Measurements from ENCODE around the gene DEXI.
"Not testable (repeated sequence)": the region's sequence is repeated elsewhere in the genome, so short reads cannot be mapped to it uniquely, and the experiment has no call there.

DEXI gene

DNA sequence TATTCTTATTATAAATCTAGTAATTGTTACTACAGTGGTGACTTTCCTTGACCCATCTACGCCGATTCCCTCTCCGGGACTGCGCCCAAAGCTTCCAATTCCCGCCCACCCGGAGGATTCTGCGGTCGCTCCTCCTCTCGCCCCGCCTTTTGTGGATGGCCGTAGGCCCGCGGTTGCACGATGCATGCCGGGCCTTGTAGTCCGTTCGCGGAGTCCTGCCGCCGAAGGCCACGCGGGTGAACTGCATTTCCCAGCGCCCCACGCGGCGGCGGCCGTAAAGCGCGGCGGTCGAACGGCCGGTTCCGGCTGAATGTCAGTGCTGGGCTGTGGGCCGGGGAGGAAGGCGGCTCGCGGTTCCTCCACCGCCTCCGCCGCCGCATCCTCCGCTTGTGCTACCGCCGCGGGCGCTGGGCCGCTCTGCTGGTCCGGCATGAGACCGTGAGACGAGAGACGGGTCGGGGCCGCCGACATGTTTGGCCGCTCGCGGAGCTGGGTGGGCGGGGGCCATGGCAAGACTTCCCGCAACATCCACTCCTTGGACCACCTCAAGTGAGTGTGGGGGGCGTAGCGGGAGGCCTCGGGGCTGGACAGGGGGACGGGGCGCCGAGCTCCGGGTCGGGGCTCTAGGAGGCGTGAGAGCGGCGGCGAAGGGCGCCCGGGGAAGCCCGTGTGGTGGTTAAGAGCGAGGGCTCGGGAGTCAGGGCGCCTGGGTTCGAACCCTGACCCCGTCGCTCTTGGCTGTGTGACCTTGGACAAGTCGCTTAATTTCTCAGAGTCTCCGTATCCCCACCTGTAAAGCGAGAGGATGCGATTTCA lies 2.2 kb upstream of the DEXI start, which contains the start of gene CLEC16A:
Gene CLEC16A (plus strand): TSS at position 316 of the 816 bp plus-strand sequence. CDS start 154 bp downstream, at position 470.
- Histone ChIP-seq H3K27me3 (ENCODE audit: control insufficient read depth in 2 of 2, insufficient read depth in 2 of 2, low read length in 2 of 2) (no peaks in the 10 kb centered on the region), H3K36me3 (ENCODE audit: control insufficient read depth in 2 of 2, insufficient read depth in 2 of 2, low read length in 2 of 2) (no peaks in the 10 kb centered on the region), H3K9me3 (ENCODE audit: control insufficient read depth in 2 of 2, low read length in 2 of 2) (no peaks in the 10 kb centered on the region), H3K4me3 (ENCODE audit: low read length in 2 of 2) (peak within 1 kb of the TSS; percentile 86 to 88), H3K9ac (ENCODE audit: low read depth in 1 of 2, low read length in 2 of 2) (peak within 1 kb of the TSS; percentile 76 to 84), H3K4me1 (ENCODE audit: control insufficient read depth in 2 of 2, insufficient read depth in 2 of 2, low read length in 2 of 2) (peaks cover 34 to 39% of the 10 kb centered on the region in 2 donors), H3K27ac (ENCODE audit: low read depth in 2 of 2, low read length in 2 of 2) (peak within 1 kb of the TSS; percentile 67 to 74)

DNA sequence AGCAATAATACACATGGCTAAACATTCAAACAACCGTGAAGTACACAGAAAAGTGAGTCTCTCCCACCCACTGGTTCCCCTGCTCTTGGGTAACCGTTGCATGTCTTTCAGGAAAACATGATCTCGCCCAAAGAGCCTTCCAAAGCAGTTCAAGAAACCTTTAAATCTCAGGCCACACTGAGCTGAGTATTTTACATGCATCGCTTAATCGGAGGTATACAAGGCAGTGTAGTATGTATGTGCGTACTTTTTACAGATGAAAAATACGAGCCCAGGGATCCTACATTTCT lies 741 bp upstream of the DEXI start:
- no peaks in the 10 kb centered on the region for H3K27me3 ChIP-seq (ENCODE audit: control insufficient read depth in 2 of 2, insufficient read depth in 2 of 2, low read length in 2 of 2)
- no peaks in the 10 kb centered on the region for H3K9me3 ChIP-seq (ENCODE audit: control insufficient read depth in 2 of 2, low read length in 2 of 2)
- no peaks in the 10 kb centered on the region for H3K36me3 ChIP-seq (ENCODE audit: control insufficient read depth in 2 of 2, insufficient read depth in 2 of 2, low read length in 2 of 2)
- H3K9ac ChIP-seq (ENCODE audit: low read depth in 1 of 2, low read length in 2 of 2): no peak overlapping the region
- H3K27ac ChIP-seq (ENCODE audit: low read depth in 2 of 2, low read length in 2 of 2): no peak overlapping the region
- peak overlapping the region; percentile 71 to 80 for H3K4me3 ChIP-seq (ENCODE audit: low read length in 2 of 2)
- peaks cover 49% of the 10 kb centered on the region in 2 donors for H3K4me1 ChIP-seq (ENCODE audit: control insufficient read depth in 2 of 2, insufficient read depth in 2 of 2, low read length in 2 of 2)

DNA sequence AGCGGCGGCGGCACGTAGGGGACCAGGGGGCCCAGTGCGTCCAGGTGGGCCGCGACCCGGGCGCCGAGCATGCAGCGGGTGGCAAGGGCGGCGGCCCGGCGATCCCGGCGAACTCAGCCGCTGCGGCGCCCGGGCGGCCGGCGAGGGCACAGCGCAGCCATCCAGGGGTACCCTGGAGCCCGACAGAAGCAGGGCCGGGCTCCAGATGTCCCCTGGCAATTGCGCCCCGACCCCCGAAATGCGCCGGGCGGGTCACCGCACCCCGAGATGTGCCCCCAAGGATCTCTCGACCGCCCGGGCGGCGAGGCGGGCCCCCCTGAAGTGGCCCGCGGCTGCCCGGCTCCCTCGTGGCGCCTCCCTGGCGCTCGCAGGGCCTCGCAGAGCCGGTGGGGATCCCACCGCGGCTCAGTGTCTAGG lies 325 bp downstream of the DEXI start:
- not testable (repeated sequence) for H3K27me3 ChIP-seq (ENCODE audit: control insufficient read depth in 2 of 2, insufficient read depth in 2 of 2, low read length in 2 of 2); H3K36me3 ChIP-seq (ENCODE audit: control insufficient read depth in 2 of 2, insufficient read depth in 2 of 2, low read length in 2 of 2); H3K9me3 ChIP-seq (ENCODE audit: control insufficient read depth in 2 of 2, low read length in 2 of 2); H3K27ac ChIP-seq (ENCODE audit: low read depth in 2 of 2, low read length in 2 of 2)
- H3K9ac ChIP-seq (ENCODE audit: low read depth in 1 of 2, low read length in 2 of 2): peak overlapping the region in 1 of 2 donors; percentile 69
- peak overlapping the region; percentile 71 to 83 for H3K4me3 ChIP-seq (ENCODE audit: low read length in 2 of 2)
- peaks cover 59% of the 10 kb centered on the region in 2 donors for H3K4me1 ChIP-seq (ENCODE audit: control insufficient read depth in 2 of 2, insufficient read depth in 2 of 2, low read length in 2 of 2)

- H3K27me3 ChIP-seq (ENCODE audit: control insufficient read depth in 2 of 2, insufficient read depth in 2 of 2, low read length in 2 of 2): no peaks in the 10 kb centered on the region
- peaks cover 61 to 64% of the 10 kb centered on the region in 2 donors for H3K4me1 ChIP-seq (ENCODE audit: control insufficient read depth in 2 of 2, insufficient read depth in 2 of 2, low read length in 2 of 2)
- H3K9ac ChIP-seq (ENCODE audit: low read depth in 1 of 2, low read length in 2 of 2): peak overlapping the region; percentile 66 to 69
- peak overlapping the region; percentile 71 to 83 for H3K4me3 ChIP-seq (ENCODE audit: low read length in 2 of 2)
- no peak overlapping the region for H3K27ac ChIP-seq (ENCODE audit: low read depth in 2 of 2, low read length in 2 of 2)
- H3K9me3 ChIP-seq (ENCODE audit: control insufficient read depth in 2 of 2, low read length in 2 of 2): no peaks in the 10 kb centered on the region
- H3K36me3 ChIP-seq (ENCODE audit: control insufficient read depth in 2 of 2, insufficient read depth in 2 of 2, low read length in 2 of 2): no peaks in the 10 kb centered on the region
Measured at GRCh38 chr16:10941127-10941933, 938 bp downstream of the DEXI start.

GRCh38 chr16:10940501-10941079 lies 1.7 kb downstream of the DEXI start:
- peak overlapping the region in 1 of 2 donors; percentile 10 for H3K27ac ChIP-seq (ENCODE audit: low read depth in 2 of 2, low read length in 2 of 2)
- H3K27me3 ChIP-seq (ENCODE audit: control insufficient read depth in 2 of 2, insufficient read depth in 2 of 2, low read length in 2 of 2): no peaks in the 10 kb centered on the region
- H3K4me1 ChIP-seq (ENCODE audit: control insufficient read depth in 2 of 2, insufficient read depth in 2 of 2, low read length in 2 of 2): peaks cover 63% of the 10 kb centered on the region in 2 donors
- H3K36me3 ChIP-seq (ENCODE audit: control insufficient read depth in 2 of 2, insufficient read depth in 2 of 2, low read length in 2 of 2): no peaks in the 10 kb centered on the region
- H3K4me3 ChIP-seq (ENCODE audit: low read length in 2 of 2): peak overlapping the region; percentile 71 to 83
- H3K9me3 ChIP-seq (ENCODE audit: control insufficient read depth in 2 of 2, low read length in 2 of 2): no peaks in the 10 kb centered on the region
- peak overlapping the region; percentile 66 to 69 for H3K9ac ChIP-seq (ENCODE audit: low read depth in 1 of 2, low read length in 2 of 2)

- H3K9ac ChIP-seq (ENCODE audit: low read depth in 1 of 2, low read length in 2 of 2): peak overlapping the region; percentile 14 to 69
- no peaks in the 10 kb centered on the region for H3K36me3 ChIP-seq (ENCODE audit: control insufficient read depth in 2 of 2, insufficient read depth in 2 of 2, low read length in 2 of 2)
- no peaks in the 10 kb centered on the region for H3K27me3 ChIP-seq (ENCODE audit: control insufficient read depth in 2 of 2, insufficient read depth in 2 of 2, low read length in 2 of 2)
- H3K4me1 ChIP-seq (ENCODE audit: control insufficient read depth in 2 of 2, insufficient read depth in 2 of 2, low read length in 2 of 2): peaks cover 56 to 59% of the 10 kb centered on the region in 2 donors
- no peaks in the 10 kb centered on the region for H3K9me3 ChIP-seq (ENCODE audit: control insufficient read depth in 2 of 2, low read length in 2 of 2)
- H3K27ac ChIP-seq (ENCODE audit: low read depth in 2 of 2, low read length in 2 of 2): no peak overlapping the region
- peak overlapping the region; percentile 3 to 83 for H3K4me3 ChIP-seq (ENCODE audit: low read length in 2 of 2)
Measured at GRCh38 chr16:10939649-10940234, 2.5 kb downstream of the DEXI start.

DNA sequence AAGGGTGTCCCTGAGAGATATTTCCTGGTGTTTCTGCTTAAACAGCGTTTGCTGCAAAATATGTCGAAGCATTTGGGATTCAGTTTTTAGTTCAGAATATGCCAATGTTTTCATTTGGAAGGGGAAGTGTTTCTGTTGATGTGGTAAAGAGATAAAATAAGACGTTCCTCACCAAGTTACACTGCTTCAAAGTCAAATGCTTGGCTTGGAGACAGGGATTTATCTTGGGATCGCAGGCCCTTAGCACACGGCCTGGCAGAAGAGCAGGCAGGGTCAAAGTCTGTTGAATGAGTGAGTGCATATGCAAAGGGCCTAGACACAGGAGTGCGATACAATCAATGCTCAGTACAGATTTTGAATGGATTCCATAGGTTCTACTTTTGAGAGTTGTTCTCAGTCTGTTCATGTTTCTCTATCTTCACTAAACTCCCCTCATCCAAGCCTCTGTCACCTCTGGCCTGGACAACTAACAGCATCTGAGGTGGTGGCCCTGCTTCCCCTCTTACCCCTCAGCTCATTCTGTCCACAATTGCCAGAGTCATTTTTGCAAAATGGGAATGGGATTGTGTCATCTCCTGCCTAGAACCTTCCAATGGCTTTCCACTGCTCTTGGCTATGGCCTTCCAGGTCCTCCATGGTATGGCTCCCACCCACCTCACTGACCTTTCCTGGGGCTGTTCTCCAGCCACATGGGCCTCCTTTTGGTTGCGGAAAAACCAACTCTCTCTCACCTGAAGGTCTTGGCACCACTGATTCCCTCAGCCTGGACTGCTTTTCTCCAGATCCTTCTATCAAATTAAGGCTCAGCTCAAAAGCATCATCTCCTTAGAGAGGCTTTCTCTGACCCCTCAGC lies 3.2 kb downstream of the DEXI start:
- Histone ChIP-seq H3K9ac (ENCODE audit: low read depth in 1 of 2, low read length in 2 of 2) (peak overlapping the region in 1 of 2 donors; percentile 19), H3K36me3 (ENCODE audit: control insufficient read depth in 2 of 2, insufficient read depth in 2 of 2, low read length in 2 of 2) (no peaks in the 10 kb centered on the region), H3K27me3 (ENCODE audit: control insufficient read depth in 2 of 2, insufficient read depth in 2 of 2, low read length in 2 of 2) (no peaks in the 10 kb centered on the region), H3K4me1 (ENCODE audit: control insufficient read depth in 2 of 2, insufficient read depth in 2 of 2, low read length in 2 of 2) (peaks cover 60 to 65% of the 10 kb centered on the region in 2 donors), H3K27ac (ENCODE audit: low read depth in 2 of 2, low read length in 2 of 2) (peak overlapping the region; percentile 2 to 41), H3K4me3 (ENCODE audit: low read length in 2 of 2) (peak overlapping the region; percentile 3 to 83), H3K9me3 (ENCODE audit: control insufficient read depth in 2 of 2, low read length in 2 of 2) (no peaks in the 10 kb centered on the region)

DNA sequence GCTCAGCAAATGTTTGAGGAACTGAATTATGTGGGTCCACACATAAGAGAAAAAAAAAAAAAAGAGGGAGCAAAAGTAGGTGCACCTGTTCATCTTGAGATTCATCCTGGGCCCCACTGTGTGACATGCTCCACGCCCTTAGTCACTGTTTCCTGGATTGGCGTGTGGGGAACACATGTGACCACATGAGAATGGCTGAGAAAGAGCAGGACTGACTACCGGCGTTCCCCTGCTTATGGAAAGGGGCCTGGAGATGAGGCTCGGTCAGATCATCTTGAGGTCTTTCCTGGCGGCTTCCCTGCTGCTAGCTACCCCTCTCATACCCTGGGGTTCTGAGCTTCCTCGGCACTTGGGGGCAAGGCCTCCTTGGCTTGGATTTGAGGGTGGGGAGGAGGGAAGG lies 3.9 kb downstream of the DEXI start:
- H3K9ac ChIP-seq (ENCODE audit: low read depth in 1 of 2, low read length in 2 of 2): peak overlapping the region; percentile 10 to 39

More for the DNA sequence above, 3.9 kb downstream of the DEXI start:
- Histone ChIP-seq H3K9me3 (ENCODE audit: control insufficient read depth in 2 of 2, low read length in 2 of 2) (no peaks in the 10 kb centered on the region), H3K36me3 (ENCODE audit: control insufficient read depth in 2 of 2, insufficient read depth in 2 of 2, low read length in 2 of 2) (peaks cover 2 to 5% of the 10 kb centered on the region in 2 donors), H3K4me1 (ENCODE audit: control insufficient read depth in 2 of 2, insufficient read depth in 2 of 2, low read length in 2 of 2) (peaks cover 60 to 65% of the 10 kb centered on the region in 2 donors), H3K27ac (ENCODE audit: low read depth in 2 of 2, low read length in 2 of 2) (peak overlapping the region; percentile 2 to 41), H3K27me3 (ENCODE audit: control insufficient read depth in 2 of 2, insufficient read depth in 2 of 2, low read length in 2 of 2) (no peaks in the 10 kb centered on the region), H3K4me3 (ENCODE audit: low read length in 2 of 2) (peak overlapping the region; percentile 15 to 35)

All from mucosa of rectum (tissue), 2 donors.